ENCODE measurements around the gene FBXO33.

GRCh38 chr14:39430762-39431415 is 1.3 kb downstream of the FBXO33 start:
- TF ChIP-seq EZH2 (IDR thresholded peaks at IDR 0.05; ENCODE audit: insufficient read depth, poor library complexity, severe bottlenecking) (no peak), EZH2phosphoT487 (IDR thresholded peaks at IDR 0.05; ENCODE audit: insufficient read depth, low read depth) (no peak)

All from GM23248 (cell line).